Muscle layer of colon (tissue), 2 donors: Measurements from ENCODE around the gene TAGLN.

ENCODE experiments used
- H3K27ac ChIP-seq: one replicate; pipeline ENCODE4 v1.7.0; 2013; ENCODE audit warnings: low read depth, mild to moderate bottlenecking, low read length, moderate library complexity
- H3K27me3 ChIP-seq, 2 donors: one replicate each; pipeline ENCODE4 v1.7.0; 2013; ENCODE audit warnings: low read length in 2 of 2, mild to moderate bottlenecking in 2 of 2; ENCODE audit not compliant: insufficient read depth in 2 of 2, control insufficient read depth in 1 of 2
- H3K36me3 ChIP-seq: one replicate; pipeline ENCODE4 v1.7.0; 2013; ENCODE audit warnings: mild to moderate bottlenecking, low read length; ENCODE audit not compliant: insufficient read depth
- H3K4me1 ChIP-seq: one replicate; pipeline ENCODE4 v1.7.0; 2013; ENCODE audit warnings: mild to moderate bottlenecking, low read length; ENCODE audit not compliant: insufficient read depth
- H3K4me3 ChIP-seq, 2 donors: one replicate each; pipeline ENCODE4 v1.7.0; 2013; ENCODE audit warnings: low read length in 2 of 2, low read depth in 1 of 2, mild to moderate bottlenecking in 1 of 2, moderate library complexity in 1 of 2
- H3K9ac ChIP-seq: one replicate; pipeline ENCODE4 v1.7.0; 2013; ENCODE audit warnings: low read length
- H3K9me3 ChIP-seq: one replicate; pipeline ENCODE4 v1.7.0; 2013; ENCODE audit warnings: mild to moderate bottlenecking, low read length
- donor health status: abdominal sarcoma.
- donor health status: Adenocarcinoma of cecum.

The TAGLN gene

DNA sequence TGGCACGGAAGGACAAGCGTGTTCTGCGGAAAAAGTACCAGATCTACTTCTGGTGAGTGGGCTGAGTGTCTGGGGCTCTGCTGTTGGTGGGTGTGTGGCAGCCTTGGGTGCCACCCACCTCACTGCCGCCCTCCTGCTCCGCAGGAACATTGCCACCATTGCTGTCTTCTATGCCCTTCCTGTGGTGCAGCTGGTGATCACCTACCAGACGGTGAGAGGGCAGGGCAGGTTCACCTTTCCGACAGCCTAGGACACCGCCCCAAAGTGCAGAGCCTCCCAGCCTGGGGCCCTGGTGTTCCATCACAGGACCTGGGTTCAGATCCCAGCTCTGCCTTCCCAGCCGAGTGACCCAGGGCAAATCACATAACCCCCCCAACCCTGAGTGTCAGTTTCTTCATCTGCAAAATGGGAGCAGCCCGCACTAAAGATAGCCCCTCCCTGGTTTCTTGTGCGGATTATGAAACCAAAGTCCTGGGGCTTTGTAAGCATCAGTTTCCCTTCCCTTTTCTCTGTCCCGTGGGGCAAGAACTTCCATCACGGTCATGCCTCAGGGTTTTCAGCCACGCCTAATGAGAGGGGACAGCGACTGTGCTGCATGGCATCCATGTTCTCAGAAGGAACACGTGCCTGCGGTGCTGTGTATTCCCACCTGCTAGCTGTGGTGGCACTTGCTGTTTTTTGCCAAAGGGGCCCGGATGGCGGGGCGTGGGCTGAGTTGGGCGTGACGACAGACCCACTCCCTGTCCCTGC is 9.8 kb upstream of the TAGLN start:
- Histone ChIP-seq H3K9ac (no peak overlapping the region), H3K27me3 (no peaks in the 10 kb centered on the region), H3K4me3 (no peak overlapping the region), H3K4me1 (no peaks in the 10 kb centered on the region), H3K36me3 (peaks cover 71% of the 10 kb centered on the region), H3K9me3 (no peaks in the 10 kb centered on the region), H3K27ac (peak overlapping the region; percentile 4)

DNA sequence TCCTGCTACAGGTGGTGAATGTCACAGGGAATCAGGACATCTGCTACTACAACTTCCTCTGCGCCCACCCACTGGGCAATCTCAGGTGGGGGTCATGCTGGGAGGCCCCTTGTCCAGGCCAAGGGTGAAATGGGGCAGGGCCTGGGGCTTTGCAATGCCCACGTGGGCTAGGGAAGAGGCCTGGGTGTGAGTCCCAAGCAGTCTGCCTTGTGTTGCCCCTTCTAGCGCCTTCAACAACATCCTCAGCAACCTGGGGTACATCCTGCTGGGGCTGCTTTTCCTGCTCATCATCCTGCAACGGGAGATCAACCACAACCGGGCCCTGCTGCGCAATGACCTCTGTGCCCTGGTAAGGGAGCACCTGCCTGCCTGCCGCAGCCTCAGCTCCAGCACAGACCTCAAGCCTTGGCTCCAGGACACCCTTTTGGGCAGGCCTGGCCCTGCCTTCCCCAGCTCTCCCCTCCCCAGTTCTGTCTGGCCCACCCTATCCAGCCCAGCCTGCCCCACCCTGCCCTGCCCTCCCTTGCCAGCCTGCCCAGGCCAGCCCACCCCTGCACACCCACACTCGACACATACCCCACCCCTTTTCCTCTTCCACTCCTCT is 9.1 kb upstream of the TAGLN start:
- H3K4me3 ChIP-seq: no peak overlapping the region
- peak overlapping the region; percentile 4 for H3K27ac ChIP-seq
- no peaks in the 10 kb centered on the region for H3K9me3 ChIP-seq
- H3K27me3 ChIP-seq: no peaks in the 10 kb centered on the region
- H3K36me3 ChIP-seq: peaks cover 69% of the 10 kb centered on the region
- H3K4me1 ChIP-seq: no peaks in the 10 kb centered on the region
- no peak overlapping the region for H3K9ac ChIP-seq

DNA sequence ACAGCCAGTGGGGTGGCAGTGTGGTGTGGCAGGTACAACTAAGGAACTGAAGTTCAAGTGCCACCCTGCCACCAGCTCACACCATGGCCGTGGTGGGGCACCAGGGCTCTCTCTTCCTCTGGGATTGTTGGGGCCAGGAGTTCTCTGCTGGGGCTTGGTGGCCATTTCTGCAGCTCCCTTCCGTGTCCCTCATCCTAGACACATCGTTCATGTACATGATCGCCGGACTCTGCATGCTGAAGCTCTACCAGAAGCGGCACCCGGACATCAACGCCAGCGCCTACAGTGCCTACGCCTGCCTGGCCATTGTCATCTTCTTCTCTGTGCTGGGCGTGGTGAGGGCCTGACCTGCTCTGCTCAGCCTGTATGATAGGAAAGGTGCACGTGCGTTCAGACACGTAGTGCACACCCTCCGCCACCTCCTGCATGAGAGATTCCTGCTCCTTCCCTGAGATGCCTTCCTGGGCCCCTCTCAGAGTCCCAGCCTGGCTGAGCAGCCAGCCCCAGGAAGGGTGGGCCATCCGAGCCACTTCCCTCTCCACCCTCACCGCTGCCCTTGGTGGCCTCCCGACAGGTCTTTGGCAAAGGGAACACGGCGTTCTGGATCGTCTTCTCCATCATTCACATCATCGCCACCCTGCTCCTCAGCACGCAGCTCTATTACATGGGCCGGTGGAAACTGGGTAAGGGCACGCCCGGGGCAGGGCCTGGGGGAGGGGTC is 7.3 kb upstream of the TAGLN start:
- no peak overlapping the region for H3K27ac ChIP-seq
- H3K27me3 ChIP-seq: no peaks in the 10 kb centered on the region
- no peaks in the 10 kb centered on the region for H3K9me3 ChIP-seq
- H3K9ac ChIP-seq: no peak overlapping the region
- no peak overlapping the region for H3K4me3 ChIP-seq
- peaks cover 69% of the 10 kb centered on the region for H3K36me3 ChIP-seq
- H3K4me1 ChIP-seq: no peaks in the 10 kb centered on the region

DNA sequence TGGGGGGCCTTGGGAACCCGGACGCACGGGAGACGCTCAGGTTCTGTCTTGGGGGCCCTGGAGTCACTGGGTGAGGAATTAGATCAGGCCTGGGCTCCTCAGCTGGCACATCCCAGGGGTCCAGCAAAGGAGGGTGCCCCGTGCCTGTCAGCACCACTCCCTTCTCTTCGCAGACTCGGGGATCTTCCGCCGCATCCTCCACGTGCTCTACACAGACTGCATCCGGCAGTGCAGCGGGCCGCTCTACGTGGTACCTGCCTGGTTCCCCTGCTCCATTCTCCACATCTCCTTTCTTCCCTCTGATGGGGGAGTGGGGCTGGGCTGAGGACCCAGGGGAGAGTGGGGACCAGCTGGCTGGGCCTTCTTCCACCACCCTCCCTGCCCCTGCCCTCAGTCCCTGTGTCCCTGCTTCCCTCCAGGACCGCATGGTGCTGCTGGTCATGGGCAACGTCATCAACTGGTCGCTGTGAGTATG is 6.7 kb upstream of the TAGLN start:
- Histone ChIP-seq H3K4me3 (no peak overlapping the region), H3K27me3 (no peaks in the 10 kb centered on the region), H3K36me3 (peaks cover 63% of the 10 kb centered on the region), H3K4me1 (peaks cover 5% of the 10 kb centered on the region), H3K9ac (no peak overlapping the region), H3K27ac (no peak overlapping the region), H3K9me3 (no peaks in the 10 kb centered on the region)

DNA sequence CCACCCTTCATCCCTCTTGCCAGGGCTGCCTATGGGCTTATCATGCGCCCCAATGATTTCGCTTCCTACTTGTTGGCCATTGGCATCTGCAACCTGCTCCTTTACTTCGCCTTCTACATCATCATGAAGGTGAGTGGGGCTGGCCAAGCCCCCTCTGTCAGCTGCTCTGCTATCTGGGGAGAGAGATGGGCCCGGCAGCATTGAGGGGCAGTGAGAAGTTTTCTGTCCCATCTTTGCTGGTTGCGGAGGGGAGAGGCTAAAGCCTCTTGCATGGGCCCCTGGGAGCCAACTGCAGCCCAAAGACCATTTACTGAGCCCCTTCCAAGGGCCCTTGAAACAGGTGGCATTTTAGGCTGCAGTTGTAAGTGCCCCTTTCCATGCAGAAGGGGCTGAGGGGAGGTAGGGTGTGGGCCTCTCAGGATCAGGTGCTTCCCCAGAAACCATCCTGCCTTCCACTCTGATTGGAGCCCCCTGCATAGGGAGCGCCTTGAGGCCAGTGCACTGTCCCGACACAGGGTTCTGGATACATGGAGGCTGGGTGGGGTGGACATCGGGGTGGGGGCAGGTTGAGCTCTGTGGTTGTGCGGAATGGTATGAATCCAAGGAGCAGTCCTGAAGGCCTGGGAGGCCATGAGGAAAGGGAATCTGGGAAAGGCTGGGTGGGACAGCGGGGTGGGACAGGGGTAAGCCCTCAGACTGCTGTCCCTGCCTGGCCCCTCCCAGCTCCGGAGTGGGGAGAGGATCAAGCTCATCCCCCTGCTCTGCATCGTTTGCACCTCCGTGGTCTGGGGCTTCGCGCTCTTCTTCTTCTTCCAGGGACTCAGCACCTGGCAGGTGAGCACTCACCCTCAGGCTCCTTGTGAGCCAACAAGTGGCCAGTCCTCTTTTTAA is 5.8 kb upstream of the TAGLN start:
- Histone ChIP-seq H3K27ac (no peak overlapping the region), H3K4me3 (no peak overlapping the region), H3K9me3 (no peaks in the 10 kb centered on the region), H3K9ac (no peak overlapping the region), H3K4me1 (peaks cover 9% of the 10 kb centered on the region), H3K27me3 (no peaks in the 10 kb centered on the region), H3K36me3 (peaks cover 53% of the 10 kb centered on the region)

DNA sequence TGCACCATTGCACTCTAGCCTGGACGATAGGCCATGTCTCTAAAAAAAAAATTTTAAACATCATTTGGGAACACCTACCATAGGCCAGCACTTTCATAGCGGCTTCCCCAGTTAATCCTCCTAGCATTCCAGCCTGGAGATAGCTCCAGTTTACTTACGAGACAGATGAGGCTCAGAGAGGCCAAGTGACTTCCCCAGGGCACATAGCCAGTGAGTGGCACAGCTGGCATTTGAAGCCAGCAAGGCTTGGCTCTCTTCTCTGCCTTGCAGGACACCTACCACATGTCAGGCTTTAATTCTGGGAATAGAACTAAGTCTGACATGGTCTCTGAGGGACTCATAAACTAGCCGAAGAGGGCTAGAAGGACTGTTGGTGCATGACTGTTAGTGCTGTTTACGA is 4.9 kb upstream of the TAGLN start:
- peaks cover 13% of the 10 kb centered on the region for H3K4me1 ChIP-seq
- H3K9me3 ChIP-seq: no peaks in the 10 kb centered on the region
- H3K4me3 ChIP-seq: no peak overlapping the region
- no peak overlapping the region for H3K27ac ChIP-seq
- H3K36me3 ChIP-seq: peaks cover 44% of the 10 kb centered on the region
- no peak overlapping the region for H3K9ac ChIP-seq
- no peaks in the 10 kb centered on the region for H3K27me3 ChIP-seq

DNA sequence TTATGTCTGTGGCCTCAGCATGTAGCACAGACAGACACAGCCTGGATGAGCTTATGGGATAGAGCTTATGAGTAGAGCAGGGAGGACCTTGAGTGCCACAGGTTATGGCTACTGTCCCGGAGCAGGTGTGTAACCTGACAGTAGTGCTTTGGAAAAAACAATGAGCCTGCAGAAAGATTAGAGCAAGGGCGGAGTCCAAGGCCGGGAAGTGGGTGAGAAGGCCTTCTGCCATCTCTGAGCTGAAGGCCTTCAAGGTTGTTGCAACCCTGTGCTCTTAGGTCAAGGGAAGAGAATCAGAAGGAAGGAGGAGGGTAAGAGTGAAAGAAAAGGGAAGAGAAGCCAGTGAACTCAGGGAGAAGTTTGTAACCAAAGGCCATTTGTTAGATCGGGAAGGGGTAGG is 3.9 kb upstream of the TAGLN start:
- Histone ChIP-seq H3K4me3 (no peak overlapping the region), H3K9ac (no peak overlapping the region), H3K27me3 (no peaks in the 10 kb centered on the region), H3K36me3 (peaks cover 38% of the 10 kb centered on the region), H3K4me1 (peaks cover 13% of the 10 kb centered on the region), H3K27ac (no peak overlapping the region), H3K9me3 (no peaks in the 10 kb centered on the region)

DNA sequence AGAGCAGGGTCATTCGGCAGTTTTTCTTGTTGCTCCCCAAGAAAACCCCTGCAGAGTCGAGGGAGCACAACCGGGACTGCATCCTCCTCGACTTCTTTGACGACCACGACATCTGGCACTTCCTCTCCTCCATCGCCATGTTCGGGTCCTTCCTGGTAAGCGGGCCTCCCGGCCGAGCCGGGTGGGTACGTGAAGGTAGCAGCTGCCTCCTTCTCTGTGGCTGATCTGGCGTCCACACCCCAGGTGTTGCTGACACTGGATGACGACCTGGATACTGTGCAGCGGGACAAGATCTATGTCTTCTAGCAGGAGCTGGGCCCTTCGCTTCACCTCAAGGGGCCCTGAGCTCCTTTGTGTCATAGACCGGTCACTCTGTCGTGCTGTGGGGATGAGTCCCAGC is 3.4 kb upstream of the TAGLN start:
- Histone ChIP-seq H3K9ac (no peak overlapping the region), H3K27me3 (no peaks in the 10 kb centered on the region), H3K4me1 (peaks cover 13% of the 10 kb centered on the region), H3K36me3 (peaks cover 38% of the 10 kb centered on the region), H3K4me3 (no peak overlapping the region), H3K9me3 (no peaks in the 10 kb centered on the region), H3K27ac (no peak overlapping the region)

DNA sequence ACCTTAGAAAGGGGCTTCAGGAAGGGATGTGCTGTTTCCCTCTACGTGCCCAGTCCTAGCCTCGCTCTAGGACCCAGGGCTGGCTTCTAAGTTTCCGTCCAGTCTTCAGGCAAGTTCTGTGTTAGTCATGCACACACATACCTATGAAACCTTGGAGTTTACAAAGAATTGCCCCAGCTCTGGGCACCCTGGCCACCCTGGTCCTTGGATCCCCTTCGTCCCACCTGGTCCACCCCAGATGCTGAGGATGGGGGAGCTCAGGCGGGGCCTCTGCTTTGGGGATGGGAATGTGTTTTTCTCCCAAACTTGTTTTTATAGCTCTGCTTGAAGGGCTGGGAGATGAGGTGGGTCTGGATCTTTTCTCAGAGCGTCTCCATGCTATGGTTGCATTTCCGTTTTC is 2.2 kb upstream of the TAGLN start:
- Histone ChIP-seq H3K4me3 (no peak overlapping the region), H3K4me1 (peaks cover 13% of the 10 kb centered on the region), H3K9me3 (no peaks in the 10 kb centered on the region), H3K27ac (peak overlapping the region; percentile 98), H3K27me3 (no peaks in the 10 kb centered on the region), H3K9ac (no peak overlapping the region), H3K36me3 (peaks cover 45% of the 10 kb centered on the region)

DNA sequence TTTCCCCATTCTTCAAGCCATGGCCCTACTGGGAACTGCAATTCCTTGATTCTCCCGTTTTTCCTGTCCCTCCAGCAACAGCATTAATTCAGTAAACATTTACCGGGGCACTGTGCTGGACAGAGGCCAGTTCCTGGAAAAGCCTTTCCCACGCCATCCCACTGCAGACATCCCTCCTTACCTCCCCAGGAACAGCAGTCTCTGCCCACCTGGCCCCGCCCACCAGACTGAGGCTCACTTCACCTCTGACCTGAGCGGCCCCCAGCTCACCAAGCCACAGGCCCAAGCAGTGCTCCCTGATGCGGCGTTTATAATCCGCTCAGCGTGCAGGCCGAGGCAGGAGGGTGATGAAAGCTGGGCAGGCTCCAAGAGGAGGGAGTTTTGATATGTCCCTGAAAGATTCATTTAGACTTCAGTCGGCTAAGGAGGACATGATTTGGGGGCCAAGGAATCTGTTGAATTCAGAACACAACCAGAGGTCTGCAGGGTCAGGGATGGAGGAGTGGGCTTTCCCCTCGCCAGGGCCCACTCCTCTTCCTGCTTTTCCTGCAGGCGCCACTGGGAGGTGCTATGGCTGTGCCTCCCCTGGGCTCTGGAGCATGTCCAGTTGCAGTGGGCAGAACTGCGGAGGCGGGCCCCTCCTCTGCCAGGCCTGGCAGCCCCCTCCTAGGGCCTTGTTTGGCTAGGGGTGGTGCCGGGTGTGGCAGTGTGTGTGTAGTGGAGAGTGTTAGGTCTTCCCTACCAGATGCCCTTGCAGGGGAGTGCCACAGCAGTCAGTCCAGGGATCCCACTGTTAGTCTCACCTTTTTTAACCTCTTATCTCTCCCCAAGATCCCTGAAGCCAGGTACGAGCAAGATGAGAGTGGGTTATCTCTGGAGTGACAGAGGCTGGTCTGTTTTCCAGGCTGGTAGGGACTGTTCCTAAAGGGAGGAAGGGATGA is 1.4 kb upstream of the TAGLN start:
- Histone ChIP-seq H3K27ac (peak overlapping the region; percentile 98), H3K36me3 (peaks cover 45% of the 10 kb centered on the region), H3K27me3 (no peaks in the 10 kb centered on the region), H3K4me1 (peaks cover 13% of the 10 kb centered on the region), H3K4me3 (peak overlapping the region; percentile 51 to 97), H3K9ac (peak overlapping the region; percentile 68), H3K9me3 (no peaks in the 10 kb centered on the region)
